ENCODE data around the gene PIP5K1C.

The PIP5K1C gene

GRCh38 chr19:3720349-3720917 lies 20.2 kb upstream of the PIP5K1C start:
- H3K27ac ChIP-seq = no peak overlapping the region
- TF ChIP-seq, protein P1, sequence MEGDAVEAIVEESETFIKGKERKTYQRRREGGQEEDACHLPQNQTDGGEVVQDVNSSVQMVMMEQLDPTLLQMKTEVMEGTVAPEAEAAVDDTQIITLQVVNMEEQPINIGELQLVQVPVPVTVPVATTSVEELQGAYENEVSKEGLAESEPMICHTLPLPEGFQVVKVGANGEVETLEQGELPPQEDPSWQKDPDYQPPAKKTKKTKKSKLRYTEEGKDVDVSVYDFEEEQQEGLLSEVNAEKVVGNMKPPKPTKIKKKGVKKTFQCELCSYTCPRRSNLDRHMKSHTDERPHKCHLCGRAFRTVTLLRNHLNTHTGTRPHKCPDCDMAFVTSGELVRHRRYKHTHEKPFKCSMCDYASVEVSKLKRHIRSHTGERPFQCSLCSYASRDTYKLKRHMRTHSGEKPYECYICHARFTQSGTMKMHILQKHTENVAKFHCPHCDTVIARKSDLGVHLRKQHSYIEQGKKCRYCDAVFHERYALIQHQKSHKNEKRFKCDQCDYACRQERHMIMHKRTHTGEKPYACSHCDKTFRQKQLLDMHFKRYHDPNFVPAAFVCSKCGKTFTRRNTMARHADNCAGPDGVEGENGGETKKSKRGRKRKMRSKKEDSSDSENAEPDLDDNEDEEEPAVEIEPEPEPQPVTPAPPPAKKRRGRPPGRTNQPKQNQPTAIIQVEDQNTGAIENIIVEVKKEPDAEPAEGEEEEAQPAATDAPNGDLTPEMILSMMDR (conservative IDR thresholded peaks at IDR 0.05) = no peak

- TF ChIP-seq, protein P1 (conservative IDR thresholded peaks at IDR 0.05) = no peak
- H3K27ac ChIP-seq = no peak overlapping the region
Observed at GRCh38 chr19:3719868-3720267, 19.6 kb upstream of the PIP5K1C start.

GRCh38 chr19:3716147-3716668 lies 15.9 kb upstream of the PIP5K1C start:
- TF ChIP-seq, protein P1 (conservative IDR thresholded peaks at IDR 0.05) = no peak
- no peak overlapping the region for H3K27ac ChIP-seq

- TF ChIP-seq, protein P1 (conservative IDR thresholded peaks at IDR 0.05) = no peak
- H3K27ac ChIP-seq = peak overlapping the region; percentile 49
Observed at GRCh38 chr19:3712663-3713611, 12.7 kb upstream of the PIP5K1C start.

DNA sequence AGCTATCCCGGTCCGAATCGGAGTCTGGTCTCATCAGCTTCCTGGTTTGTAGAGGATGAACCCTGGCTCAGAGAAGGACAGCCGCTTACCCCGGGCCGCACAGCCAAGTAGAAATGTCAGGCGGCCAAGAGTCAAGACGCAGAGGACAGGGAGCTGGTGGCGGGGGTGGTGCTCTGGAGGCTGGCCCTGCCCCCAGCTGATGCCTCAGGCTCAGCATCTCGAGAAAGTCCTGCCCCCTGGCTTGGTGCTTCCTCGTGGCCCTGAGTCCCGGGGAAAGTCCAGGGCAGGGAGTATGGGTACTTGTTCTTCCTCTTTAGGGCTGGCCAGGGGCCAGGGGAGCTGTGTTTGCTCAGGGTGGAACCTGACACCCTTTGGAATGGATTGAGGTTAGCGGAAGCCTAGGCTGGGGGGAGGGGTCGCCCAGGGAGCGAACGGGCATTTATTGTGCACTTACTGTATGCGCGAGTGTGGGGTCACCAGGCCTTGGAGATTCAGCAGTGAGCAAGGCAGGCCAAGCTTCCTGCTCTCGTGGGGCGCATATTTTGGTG lies 10.1 kb upstream of the PIP5K1C start:
- TF ChIP-seq, protein P1 (conservative IDR thresholded peaks at IDR 0.05) = no peak
- peak overlapping the region; percentile 2; the same call in 1 of the 2 replicates for H3K27ac ChIP-seq

DNA sequence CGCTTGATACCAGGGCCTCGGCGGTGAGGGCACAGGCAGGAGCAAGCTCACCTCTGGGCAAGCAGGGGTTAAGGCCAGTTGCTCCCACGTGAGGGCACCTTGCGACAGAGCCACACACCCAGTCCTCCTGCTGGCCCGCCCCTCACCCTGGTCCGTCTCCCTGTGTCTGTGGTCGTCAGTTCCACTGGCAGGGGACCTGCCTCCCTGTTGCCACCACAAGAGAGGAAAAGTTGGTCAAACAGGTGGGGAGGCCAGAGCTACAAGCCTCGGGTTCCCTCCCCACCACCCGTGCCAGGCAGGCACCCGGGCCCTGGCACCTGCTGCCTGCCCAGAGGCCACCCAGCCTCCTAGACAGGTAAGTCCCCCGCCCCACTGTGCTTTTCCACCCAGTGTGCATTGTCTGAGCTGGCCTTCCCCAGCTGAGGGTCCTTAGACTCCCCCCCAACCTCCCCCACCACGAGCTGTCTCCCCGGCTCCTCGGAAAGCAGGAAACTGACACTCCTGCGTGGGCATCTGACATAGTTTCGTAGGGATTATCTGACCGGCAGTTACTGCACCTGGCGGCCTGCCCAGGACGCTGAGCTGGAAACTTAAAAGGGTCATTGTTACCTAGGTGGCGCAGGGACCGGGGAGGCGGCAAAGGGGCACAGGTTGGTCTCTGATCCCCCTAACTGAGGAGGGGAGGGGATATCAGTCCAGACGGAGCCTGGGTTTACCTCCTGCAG lies 8.1 kb upstream of the PIP5K1C start, which contains the start of gene TJP3:
TSS of gene TJP3 (plus strand) at position 178 of the 725 bp plus-strand sequence. CDS start 20,049 bp downstream, outside the sequence.
- TF ChIP-seq, protein P1 (conservative IDR thresholded peaks at IDR 0.05) = no peak
- H3K27ac ChIP-seq = peak within 1 kb of the TSS; percentile 49

Data from VCaP (cell line).